LNCAP (cell line): Measurements from ENCODE around the gene RAP1A.

Source experiments
- CTCF ChIP-seq: fragments of 450-650 bp; IDR thresholded peaks from 2 replicates; pipeline ENCODE4 v1.5.1; 2017; ENCODE audit warnings: mild to moderate bottlenecking

The RAP1A gene

DNA sequence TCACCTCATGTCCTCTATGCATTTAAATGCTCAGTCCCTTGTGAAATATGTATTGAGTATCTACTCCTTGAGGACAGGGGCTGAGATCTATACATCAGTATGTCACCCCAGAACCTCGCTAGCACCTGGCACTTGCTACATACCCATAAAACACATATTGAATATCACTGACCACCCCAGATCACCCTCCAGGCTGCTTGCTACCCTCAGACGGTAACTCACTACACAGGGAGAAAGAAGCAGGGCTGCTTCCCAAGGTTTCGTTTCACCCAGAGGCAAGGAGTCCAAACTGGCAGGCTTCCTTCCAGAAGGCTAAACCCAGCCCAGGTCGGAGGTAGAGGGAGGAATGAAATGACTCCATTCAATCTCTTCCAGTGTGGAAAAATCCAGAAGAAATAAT is 111.1 kb downstream of the RAP1A start:
- no peak for TF ChIP-seq CTCF

GRCh38 chr1:111731956-111732355 is 112.4 kb downstream of the RAP1A start:
- TF ChIP-seq CTCF, result no peak

- TF ChIP-seq CTCF, result no peak
Observed at GRCh38 chr1:111732718-111733117, 113.1 kb downstream of the RAP1A start.

DNA sequence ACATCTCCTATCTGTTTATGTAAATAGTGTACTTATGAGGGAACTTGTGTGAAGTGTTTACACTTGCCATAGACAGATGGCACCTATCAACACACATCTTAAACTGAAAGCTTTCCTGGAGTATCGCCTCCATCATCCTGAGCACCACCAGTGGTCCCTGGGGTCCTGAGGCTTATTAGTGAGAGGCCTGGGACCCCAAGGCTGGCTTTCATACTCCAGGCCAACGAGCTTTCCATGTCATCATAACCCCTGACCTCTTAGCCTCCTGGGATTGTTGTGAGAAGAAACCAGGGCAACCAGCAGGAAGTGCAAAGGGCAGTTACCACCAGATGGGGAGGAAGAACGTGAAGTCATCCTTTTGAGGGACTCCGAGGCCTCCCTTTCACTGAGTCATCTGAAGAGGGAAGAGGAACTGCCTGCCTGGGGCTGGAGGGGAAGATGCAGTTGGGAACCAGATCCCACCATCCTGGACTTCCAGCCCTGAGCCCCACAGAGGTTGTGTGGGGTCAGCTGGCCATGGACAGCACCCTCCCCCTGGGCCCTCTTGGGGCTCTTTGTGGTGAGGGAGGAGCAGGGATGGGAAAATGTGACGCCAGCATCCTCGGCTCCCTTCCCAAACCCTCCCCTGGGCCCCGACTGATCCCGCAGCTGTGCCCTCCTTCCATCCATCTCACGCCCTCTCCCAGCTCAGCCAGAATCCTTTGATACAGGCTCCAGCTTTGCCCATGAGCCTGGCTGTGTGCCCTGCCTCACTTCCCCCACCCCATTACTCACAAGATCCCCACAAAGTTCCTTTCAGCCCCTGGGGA is 113.8 kb downstream of the RAP1A start:
- no peak for TF ChIP-seq CTCF

DNA sequence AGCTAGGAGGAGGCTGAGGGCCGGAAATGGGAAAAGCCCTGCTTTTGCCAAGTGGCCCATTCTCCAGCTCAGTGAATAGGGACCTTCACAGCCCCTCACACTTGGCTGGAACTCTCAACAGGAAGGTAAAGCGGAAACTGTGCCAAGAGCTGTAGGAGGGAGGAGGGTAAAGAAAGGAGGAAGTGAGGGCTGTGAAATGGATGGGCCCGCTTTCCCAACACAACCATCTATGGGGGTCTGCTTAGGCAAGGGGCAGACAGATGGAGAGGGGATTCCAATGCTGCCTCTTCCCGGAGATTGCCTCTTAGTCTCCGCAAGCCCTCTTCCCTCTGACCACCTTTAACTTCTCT is 114.4 kb downstream of the RAP1A start:
- TF ChIP-seq CTCF, result no peak

DNA sequence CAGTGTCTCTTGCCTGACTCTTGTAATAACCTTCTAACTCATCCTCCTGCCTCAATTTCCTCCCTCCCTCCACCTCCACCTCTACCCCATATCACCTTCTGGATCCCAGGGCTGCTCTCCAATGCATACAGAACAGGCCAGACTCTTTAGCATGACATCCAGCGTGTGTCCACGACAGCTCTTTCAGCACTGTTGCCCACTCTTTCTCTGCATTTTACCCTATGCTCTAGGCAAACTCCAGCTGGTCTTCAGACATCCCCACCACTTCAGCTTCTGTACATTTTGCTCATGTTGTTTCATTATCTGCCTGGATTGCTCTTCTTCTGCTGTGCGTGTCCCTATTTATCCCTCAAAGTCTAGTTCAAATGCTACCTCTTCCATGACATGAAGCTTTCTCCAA is 114.8 kb downstream of the RAP1A start:
- TF ChIP-seq CTCF, result no peak

DNA sequence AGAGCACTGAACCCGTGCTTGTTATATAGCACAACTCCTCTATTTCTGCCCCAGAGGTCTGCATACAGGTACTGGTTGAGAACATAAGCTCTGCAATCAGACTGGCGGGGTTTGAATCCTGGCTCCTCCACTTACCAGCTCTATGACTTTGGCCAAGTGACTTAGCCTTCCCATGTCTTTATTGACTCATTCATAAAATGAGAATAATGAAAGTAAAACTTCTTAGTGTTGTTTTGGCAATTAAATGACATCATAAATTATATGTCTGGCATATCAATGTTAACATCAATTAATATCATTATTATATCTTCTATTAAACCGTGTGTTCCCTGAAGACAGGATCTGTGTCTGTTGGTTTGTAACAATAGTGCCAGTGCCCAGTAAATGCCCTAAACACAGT is 115.3 kb downstream of the RAP1A start:
- no peak for TF ChIP-seq CTCF

GRCh38 chr1:111735321-111735720 is 115.7 kb downstream of the RAP1A start:
- no peak for TF ChIP-seq CTCF
